ENCODE results near the gene RUNX2. TPM values are rescaled to one million over a fixed set of nuclear protein-coding genes. Genes with fewer than 3 reads are reported as not detected.
A peak's percentile ranks its signal among the peaks of the same experiment; 100 is the strongest.

The RUNX2 gene
- total and polyA plus RNA-seq, 8 donors: 2.5 to 5.9 (median 3.0) TPM

GRCh38 chr6:45676380-45676779, 348.2 kb downstream of the RUNX2 start:
- Histone ChIP-seq H3K4me3 (no peak overlapping the region), H3K9me3 (peaks cover 0 to 7% of the 10 kb centered on the region in 2 donors), H3K36me3 (no peaks in the 10 kb centered on the region), H3K27me3 (peaks cover 0 to 8% of the 10 kb centered on the region in 2 donors), H3K4me1 (peaks cover 0 to 16% of the 10 kb centered on the region in 2 donors), H3K27ac (no peak overlapping the region)
- TF ChIP-seq, protein P1, sequence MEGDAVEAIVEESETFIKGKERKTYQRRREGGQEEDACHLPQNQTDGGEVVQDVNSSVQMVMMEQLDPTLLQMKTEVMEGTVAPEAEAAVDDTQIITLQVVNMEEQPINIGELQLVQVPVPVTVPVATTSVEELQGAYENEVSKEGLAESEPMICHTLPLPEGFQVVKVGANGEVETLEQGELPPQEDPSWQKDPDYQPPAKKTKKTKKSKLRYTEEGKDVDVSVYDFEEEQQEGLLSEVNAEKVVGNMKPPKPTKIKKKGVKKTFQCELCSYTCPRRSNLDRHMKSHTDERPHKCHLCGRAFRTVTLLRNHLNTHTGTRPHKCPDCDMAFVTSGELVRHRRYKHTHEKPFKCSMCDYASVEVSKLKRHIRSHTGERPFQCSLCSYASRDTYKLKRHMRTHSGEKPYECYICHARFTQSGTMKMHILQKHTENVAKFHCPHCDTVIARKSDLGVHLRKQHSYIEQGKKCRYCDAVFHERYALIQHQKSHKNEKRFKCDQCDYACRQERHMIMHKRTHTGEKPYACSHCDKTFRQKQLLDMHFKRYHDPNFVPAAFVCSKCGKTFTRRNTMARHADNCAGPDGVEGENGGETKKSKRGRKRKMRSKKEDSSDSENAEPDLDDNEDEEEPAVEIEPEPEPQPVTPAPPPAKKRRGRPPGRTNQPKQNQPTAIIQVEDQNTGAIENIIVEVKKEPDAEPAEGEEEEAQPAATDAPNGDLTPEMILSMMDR (IDR thresholded peaks at IDR 0.05): no peak
- no peak for ATAC-seq
- intact Hi-C loops (cut with DNase I): no loop called here
- no peak for DNase-seq

DNA sequence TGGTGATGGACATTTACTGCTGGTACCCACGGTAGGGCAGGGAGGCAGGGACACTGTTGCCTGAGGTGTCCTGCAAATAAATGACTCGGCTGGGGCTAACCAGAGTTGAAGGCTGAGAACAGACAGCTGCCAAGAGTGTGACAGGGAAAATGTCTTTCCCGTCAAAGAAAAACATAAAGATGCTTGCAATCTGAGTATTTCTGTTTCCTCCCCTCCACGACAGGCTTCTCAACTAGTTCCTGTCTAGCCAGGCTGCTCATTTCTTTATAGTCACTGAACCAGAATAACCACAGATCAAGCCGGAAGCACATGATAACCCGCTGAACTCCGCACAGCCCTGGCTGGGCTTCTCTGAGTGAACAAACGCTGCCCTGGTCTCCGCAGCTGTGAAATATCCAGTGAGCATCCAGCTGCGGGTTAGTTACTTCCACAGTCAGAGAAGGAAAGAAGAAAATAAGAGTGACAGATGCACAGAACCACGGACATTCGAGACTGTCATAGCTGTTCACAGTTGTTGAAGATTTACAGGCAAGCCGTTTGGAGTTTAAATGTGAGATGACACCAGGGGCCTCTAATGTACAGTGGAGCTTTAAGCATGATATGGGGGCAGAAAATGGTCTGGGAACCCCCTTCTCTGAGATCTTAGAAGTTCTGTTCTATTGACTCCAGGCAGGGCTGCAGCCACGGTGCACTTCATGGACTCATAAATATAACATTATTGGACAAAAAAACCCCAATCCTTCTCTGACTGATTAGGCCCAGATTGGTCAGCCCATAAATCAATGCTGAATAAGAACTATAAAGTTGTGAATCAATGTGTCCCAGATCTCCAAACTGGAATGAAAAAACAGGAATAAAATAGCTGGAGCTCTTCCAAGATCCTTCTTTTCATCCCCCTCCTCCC, 349.5 kb downstream of the RUNX2 start:
- DNase-seq (peak in 1 of 4 donors; percentile 48), ATAC-seq (peak; percentile 71)
- intact Hi-C loops (cut with DNase I): no loop called here
- Histone ChIP-seq H3K4me1 (peaks cover 0 to 16% of the 10 kb centered on the region in 2 donors), H3K9me3 (peaks cover 0 to 18% of the 10 kb centered on the region in 2 donors), H3K4me3 (no peak overlapping the region), H3K36me3 (no peaks in the 10 kb centered on the region), H3K27me3 (peaks cover 0 to 8% of the 10 kb centered on the region in 2 donors), H3K27ac (no peak overlapping the region)
- TF ChIP-seq, protein P1 (IDR thresholded peaks at IDR 0.05): no peak

GRCh38 chr6:45678285-45678607, 350.1 kb downstream of the RUNX2 start:
- Histone ChIP-seq H3K9me3 (peaks cover 0 to 18% of the 10 kb centered on the region in 2 donors), H3K27me3 (peaks cover 0 to 8% of the 10 kb centered on the region in 2 donors), H3K27ac (no peak overlapping the region), H3K4me3 (no peak overlapping the region), H3K36me3 (no peaks in the 10 kb centered on the region), H3K4me1 (peaks cover 0 to 16% of the 10 kb centered on the region in 2 donors)
- no peak for DNase-seq
- intact Hi-C loops (cut with DNase I): no loop called here
- TF ChIP-seq, protein P1 (IDR thresholded peaks at IDR 0.05): no peak
- no peak for ATAC-seq

DNA sequence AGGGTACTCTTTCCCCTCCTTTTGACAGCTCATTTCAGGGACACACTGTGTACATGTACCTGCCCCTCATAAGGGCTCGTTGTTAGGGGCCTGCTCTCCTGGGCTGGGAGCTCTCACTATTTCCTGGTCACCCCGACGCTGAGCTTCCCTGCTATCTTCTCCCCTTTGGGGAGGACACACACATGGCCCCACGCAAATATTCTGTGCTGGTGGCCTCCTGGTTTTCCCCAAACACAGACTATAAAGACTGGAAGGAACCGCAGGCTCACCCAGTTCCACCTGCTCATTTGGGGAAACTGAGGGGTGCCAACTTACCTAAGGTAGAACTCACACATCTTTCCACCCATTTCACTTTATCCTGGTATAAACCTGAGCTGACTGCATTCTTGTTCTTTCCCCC, 351.0 kb downstream of the RUNX2 start:
- peaks cover 0 to 18% of the 10 kb centered on the region in 2 donors for H3K9me3 ChIP-seq
- intact Hi-C loops (cut with DNase I): no loop called here
- H3K27me3 ChIP-seq: peaks cover 0 to 8% of the 10 kb centered on the region in 2 donors
- H3K4me1 ChIP-seq: peaks cover 0 to 16% of the 10 kb centered on the region in 2 donors
- no peaks in the 10 kb centered on the region for H3K36me3 ChIP-seq
- H3K27ac ChIP-seq: no peak overlapping the region
- ATAC-seq (no peak), DNase-seq (no peak)
- no peak overlapping the region for H3K4me3 ChIP-seq
- TF ChIP-seq, protein P1 (IDR thresholded peaks at IDR 0.05): no peak

DNA sequence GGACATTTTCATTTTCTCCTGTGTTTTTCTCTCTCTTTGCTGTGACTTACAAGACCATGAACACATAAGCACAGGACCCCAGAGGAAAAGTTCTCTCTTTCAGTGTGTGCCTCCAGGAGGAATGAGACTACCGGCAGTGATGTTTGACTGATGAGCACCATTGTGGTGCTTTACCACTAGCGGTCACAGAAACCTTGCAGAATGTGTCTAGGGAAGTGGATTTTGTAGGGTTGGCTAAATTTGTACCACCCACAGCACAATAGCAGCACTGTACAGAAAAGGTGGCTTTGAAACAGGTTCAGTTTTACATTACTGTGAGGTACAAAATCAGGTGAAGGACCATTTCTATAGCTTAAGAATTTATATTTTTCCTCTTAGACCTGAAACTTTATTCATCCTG, 351.5 kb downstream of the RUNX2 start:
- Histone ChIP-seq H3K4me1 (peaks cover 0 to 16% of the 10 kb centered on the region in 2 donors), H3K27me3 (peaks cover 0 to 8% of the 10 kb centered on the region in 2 donors), H3K36me3 (no peaks in the 10 kb centered on the region), H3K27ac (no peak overlapping the region), H3K9me3 (peaks cover 0 to 18% of the 10 kb centered on the region in 2 donors), H3K4me3 (no peak overlapping the region)
- DNase-seq (no peak), ATAC-seq (no peak)
- intact Hi-C loops (cut with DNase I): no loop called here
- TF ChIP-seq, protein P1 (IDR thresholded peaks at IDR 0.05): no peak
